Astrocyte of the hippocampus (primary cell): ENCODE results near the gene DNAJA2.

Experiments
- DNase-seq: peaks from one replicate; pipeline ENCODE4 v3.0.0; 2011; ENCODE audit warnings: low read depth, low spot score

Gene DNAJA2

GRCh38 chr16:46928811-46929210, 44.7 kb downstream of the DNAJA2 start:
- DNase-seq = no peak

GRCh38 chr16:46927273-46927672, 46.2 kb downstream of the DNAJA2 start:
- no peak for DNase-seq

GRCh38 chr16:46926470-46927225, 46.8 kb downstream of the DNAJA2 start:
- DNase-seq = no peak

GRCh38 chr16:46924402-46924801, 49.1 kb downstream of the DNAJA2 start:
- no peak for DNase-seq

- no peak for DNase-seq
These were observed 49.8 kb downstream of the DNAJA2 start for GRCh38 chr16:46923513-46924295.

GRCh38 chr16:46922239-46922638, 51.2 kb downstream of the DNAJA2 start:
- DNase-seq = no peak

- peak; percentile 26 for DNase-seq
These were observed 52.9 kb downstream of the DNAJA2 start for GRCh38 chr16:46920402-46921068.

- DNase-seq = no peak
These were observed 54.3 kb downstream of the DNAJA2 start for GRCh38 chr16:46918905-46919792.

- no peak for DNase-seq
These were observed 55.1 kb downstream of the DNAJA2 start for GRCh38 chr16:46918400-46918799.

- no peak for DNase-seq
These were observed 56.5 kb downstream of the DNAJA2 start for GRCh38 chr16:46916980-46917379.

- no peak for DNase-seq
These were observed 57.9 kb downstream of the DNAJA2 start for GRCh38 chr16:46915483-46916025.

GRCh38 chr16:46914556-46915201, 58.8 kb downstream of the DNAJA2 start:
- DNase-seq = no peak

GRCh38 chr16:46911650-46912049, 61.8 kb downstream of the DNAJA2 start:
- no peak for DNase-seq

GRCh38 chr16:46911038-46911437, 62.4 kb downstream of the DNAJA2 start:
- no peak for DNase-seq

- peak; percentile 85 for DNase-seq
These were observed 64.7 kb downstream of the DNAJA2 start for GRCh38 chr16:46908540-46909372.

GRCh38 chr16:46907061-46907774, 66.3 kb downstream of the DNAJA2 start:
- no peak for DNase-seq

GRCh38 chr16:46906360-46907060, 67.0 kb downstream of the DNAJA2 start:
- DNase-seq = no peak
